HG03139 (cell line): ENCODE measurements around the gene EAF1.
"Not testable (repeated sequence)": the region's sequence is repeated elsewhere in the genome, so short reads cannot be mapped to it uniquely, and the experiment has no call there.

Source experiments
- ATAC-seq: cut with Tn5 transposase; IDR thresholded peaks from one replicate; pipeline ENCODE4 v1.9.1; 2021; ENCODE audit not compliant: unreplicated experiment

Gene EAF1

DNA sequence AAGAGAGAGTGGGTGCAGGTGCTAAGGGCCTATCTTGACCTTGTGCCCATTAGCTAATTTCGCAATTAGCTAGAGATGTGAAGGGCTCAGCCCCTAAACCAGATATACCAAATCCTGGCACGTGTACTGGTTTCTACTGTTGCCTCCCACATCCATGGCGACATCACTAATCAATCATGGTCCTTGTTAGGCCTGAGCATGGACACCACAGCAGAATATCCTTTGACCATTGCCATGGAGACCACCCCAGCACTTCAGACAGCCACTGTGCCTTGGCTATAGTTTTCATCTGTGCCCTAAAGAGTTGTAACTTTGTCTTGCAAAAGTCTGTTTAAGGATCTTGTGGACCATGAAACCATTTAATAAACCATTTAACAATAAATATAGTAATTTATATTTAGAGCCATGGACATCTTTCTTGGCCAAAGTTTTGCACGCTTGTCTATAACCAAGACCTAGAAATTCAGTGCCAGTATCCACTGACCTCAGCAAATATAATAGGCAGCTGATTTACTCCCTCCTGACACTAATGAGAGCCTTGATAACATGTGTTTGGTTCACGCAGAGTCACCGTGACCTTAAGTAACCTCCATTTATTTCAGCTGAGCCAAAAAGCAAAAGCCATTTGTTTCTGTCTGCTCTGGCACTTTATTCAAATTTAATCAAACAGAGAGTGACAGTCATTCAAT, 50.7 kb downstream of the EAF1 start:
- no peak for ATAC-seq

DNA sequence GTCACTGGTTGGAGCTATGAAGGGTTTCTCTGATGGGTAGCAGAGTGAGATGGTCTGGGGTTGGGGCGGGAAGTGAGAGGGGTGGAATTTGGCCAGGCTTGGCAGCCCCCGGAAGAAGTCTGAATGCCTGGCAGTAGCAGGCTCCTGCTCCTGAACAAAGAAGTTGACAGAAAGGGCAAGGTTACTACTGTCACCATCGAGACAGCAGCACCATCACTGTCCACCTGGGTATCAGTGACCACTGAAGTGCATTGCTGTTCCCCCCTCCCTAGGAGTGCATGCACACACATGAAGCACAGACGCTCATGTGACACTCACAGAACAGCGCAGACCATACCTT, 51.2 kb downstream of the EAF1 start:
- no peak for ATAC-seq

DNA sequence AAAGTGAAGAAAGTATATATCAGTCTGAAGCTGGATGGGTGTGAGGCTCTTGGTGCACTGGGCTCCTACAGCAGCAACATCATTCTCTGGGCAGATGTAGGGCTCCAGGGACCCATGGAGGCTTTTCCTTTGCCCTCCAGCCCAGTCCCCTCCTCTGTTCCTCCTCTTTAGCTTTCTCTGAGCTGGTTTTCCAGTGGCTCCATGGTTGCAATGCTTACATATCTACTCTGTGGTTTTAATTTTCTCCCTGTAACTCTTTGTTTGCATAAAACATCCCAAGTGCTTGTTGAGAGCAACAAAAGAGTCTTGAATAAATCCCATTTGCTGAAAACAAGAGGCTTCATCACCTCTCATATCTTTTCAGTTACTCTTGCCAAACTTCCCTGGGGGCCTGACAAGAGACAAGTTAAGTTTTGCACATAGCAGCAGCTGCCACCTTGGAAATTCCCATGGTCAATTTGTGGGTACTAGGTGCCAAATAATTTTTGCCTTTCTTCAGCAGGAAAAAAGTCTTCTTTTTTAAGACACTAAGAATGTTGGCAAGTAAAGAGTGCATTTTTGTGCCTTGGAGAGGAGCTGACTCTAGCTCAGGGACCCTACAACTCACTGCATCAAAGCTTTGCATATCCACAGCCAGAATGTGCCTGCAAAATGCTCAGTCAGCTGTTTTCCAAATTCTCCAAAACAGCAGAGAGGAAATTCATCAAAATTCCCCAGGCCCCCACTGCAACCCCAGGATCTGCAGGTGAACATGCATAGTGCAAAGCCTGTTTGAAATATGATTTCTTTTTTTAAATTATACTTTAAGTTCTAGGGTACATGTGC, 52.2 kb downstream of the EAF1 start:
- no peak for ATAC-seq

DNA sequence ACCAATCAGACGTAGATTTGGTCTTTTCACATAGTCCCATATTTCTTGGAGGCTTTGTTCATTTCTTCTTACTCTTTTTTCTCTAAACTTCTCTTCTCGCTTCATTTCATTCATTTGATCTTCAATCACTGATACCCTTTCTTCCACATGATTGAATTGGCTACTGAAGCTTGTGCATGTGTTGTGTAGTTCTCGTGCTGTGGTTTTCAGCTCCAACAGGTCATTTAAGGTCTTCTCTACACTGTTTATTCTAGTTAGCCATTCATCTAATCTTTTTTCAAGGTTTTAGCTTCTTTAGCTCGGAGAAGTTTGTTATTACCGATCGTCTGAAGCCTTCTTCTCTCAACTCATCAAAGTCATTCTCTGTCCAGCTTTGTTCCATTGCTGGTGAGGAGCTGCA, 57.2 kb downstream of the EAF1 start:
- ATAC-seq: not testable (repeated sequence)

DNA sequence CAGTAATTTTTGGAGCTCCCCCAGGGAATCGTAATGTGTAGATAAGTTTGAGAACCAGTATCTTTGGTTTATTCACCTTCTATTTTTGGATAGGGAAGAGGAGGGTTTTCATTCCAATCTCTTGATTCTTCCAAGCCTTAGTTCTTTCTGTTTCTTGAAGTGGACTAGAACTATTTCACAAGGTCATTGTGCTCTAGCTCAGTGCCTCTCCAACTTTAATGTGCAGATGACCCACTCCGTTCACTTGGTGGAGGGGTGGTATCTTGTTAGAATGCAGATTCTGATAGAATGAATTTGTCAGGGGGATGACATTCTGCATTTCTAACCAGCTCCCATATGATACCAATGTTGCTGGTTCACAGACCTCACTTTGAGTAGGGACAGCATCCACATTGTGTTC, 58.6 kb downstream of the EAF1 start:
- ATAC-seq: no peak

DNA sequence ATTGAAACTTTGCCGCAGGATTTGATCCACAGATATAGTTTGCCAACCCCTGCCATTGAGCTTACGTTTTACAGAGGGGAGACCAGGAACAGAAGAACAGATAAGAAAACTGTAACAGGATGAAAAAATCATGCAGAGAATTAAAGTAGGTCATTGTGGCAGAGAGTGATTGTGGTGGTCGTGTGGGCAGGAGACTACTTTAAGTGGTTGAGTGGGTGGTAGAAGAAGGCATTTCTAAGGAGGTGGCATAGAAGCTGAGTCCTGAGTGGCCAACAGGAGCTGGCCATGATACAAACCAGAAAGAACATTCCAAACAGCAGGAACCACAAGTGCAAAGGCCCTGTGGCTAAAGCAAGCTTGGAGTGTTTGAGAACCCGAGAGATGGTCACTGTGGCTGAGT, 59.6 kb downstream of the EAF1 start:
- ATAC-seq: no peak

DNA sequence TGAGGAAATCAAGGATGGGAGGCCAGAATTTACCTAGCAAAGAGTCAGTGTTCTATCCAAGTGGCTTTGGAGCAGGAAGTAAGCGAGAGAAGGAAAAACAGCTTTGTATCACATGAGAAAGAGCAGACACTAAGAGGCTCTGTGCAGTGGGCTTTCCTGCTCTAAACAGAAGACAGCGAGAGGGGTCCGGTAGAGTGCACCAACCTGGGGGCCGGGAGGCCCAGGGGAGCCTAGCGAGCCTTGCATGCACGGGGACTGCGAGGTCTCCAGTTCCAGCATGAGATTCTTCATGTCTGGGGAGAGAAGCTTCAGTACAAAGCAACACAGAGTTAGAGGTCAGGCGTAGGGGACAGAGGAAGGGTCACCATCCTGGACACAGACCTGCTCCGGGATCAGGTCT, 60.6 kb downstream of the EAF1 start:
- no peak for ATAC-seq

GRCh38 chr3:15490158-15490557, 62.8 kb downstream of the EAF1 start:
- no peak for ATAC-seq

- no peak for ATAC-seq
Measured at GRCh38 chr3:15491143-15491542, 63.7 kb downstream of the EAF1 start.
